Endodermal cell (in vitro differentiated cells): Measurements from ENCODE around the gene CWC25. TPM values are rescaled to one million over a fixed set of nuclear protein-coding genes. Genes with fewer than 3 reads are reported as not detected.

ENCODE experiments used
- DNase-seq: peaks from one replicate; pipeline ENCODE4 v3.0.0-alpha.2; 2017
- H3K27ac ChIP-seq: 2 replicates; pipeline ENCODE4 v1.5.1; 2013; ENCODE audit warnings: mild to moderate bottlenecking, low read depth, low read length, moderate library complexity
- H3K27me3 ChIP-seq: 2 replicates; pipeline ENCODE4 v1.6.1; 2013; ENCODE audit warnings: mild to moderate bottlenecking, low read length, moderate library complexity; ENCODE audit not compliant: insufficient read depth, control insufficient read depth, poor library complexity, severe bottlenecking
- H3K36me3 ChIP-seq: 2 replicates; pipeline ENCODE4 v1.7.0; 2013; ENCODE audit warnings: mild to moderate bottlenecking, low read length, moderate library complexity; ENCODE audit not compliant: control insufficient read depth, insufficient read depth
- H3K4me1 ChIP-seq: one replicate; pipeline ENCODE4 v1.7.0; 2013; ENCODE audit warnings: low read length; ENCODE audit not compliant: control insufficient read depth, insufficient read depth
- H3K4me3 ChIP-seq: 2 replicates; pipeline ENCODE4 v1.5.1; 2013; ENCODE audit warnings: mild to moderate bottlenecking, low read length, moderate library complexity
- H3K9ac ChIP-seq: 2 replicates; pipeline ENCODE4 v1.6.1; 2013; ENCODE audit warnings: mild to moderate bottlenecking, low read length, moderate library complexity; ENCODE audit not compliant: poor library complexity, severe bottlenecking; ENCODE audit errors: extremely low read depth
- H3K9me3 ChIP-seq: 2 replicates; pipeline ENCODE4 v1.6.1; 2013; ENCODE audit warnings: mild to moderate bottlenecking, low read length, moderate library complexity; ENCODE audit not compliant: control insufficient read depth
- H3K27ac Mint-ChIP-seq: 2 replicates; pipeline ENCODE4 v1.8.0; 2020; ENCODE audit warnings: mixed read lengths
- H3K27me3 Mint-ChIP-seq: 2 replicates; pipeline ENCODE4 v1.8.0; 2021; ENCODE audit warnings: mild to moderate bottlenecking, mixed read lengths; ENCODE audit not compliant: insufficient read depth
- H3K36me3 Mint-ChIP-seq: 2 replicates; pipeline ENCODE4 v1.8.0; 2020; ENCODE audit warnings: low read depth, mixed read lengths
- H3K4me1 Mint-ChIP-seq: 2 replicates; pipeline ENCODE4 v1.8.0; 2020; ENCODE audit warnings: mixed read lengths
- H3K4me3 Mint-ChIP-seq: 2 replicates; pipeline ENCODE4 v1.8.0; 2020; ENCODE audit warnings: mild to moderate bottlenecking, moderate library complexity, mixed read lengths
- H3K9me3 Mint-ChIP-seq: 2 replicates; pipeline ENCODE4 v1.8.0; 2020; ENCODE audit warnings: mild to moderate bottlenecking, mixed read lengths
- CTCF ChIP-seq: fragments of 200-600 bp; sonication (generic); conservative IDR thresholded peaks from 2 replicates; pipeline ENCODE4 v1.5.0; 2021; ENCODE audit warnings: antibody characterized with exemption, mild to moderate bottlenecking
- WGBS, 2 experiments: methylation state at CpG; one replicate each; pipeline versions ENCODE4 v1.1.5 to v1.1.7; 2013; ENCODE audit warnings: missing lambda C conversion rate in 2 of 2, mixed read lengths in 1 of 2; ENCODE audit not compliant: insufficient coverage in 1 of 2, insufficient read length in 1 of 2; 5-methylcytosine and 5-hydroxymethylcytosine counted together
- total RNA-seq, 2 donors: library from RNA; stranded (reverse); fragmentation: NEBNext Ultra II Directional in 1 of 2; extraction: Animal tissue kit (Norgen Biotek cat#: 25700) in 1 of 2; gene quantifications; 2 replicates in 1 of 2; 3 replicates in 1 of 2; pipeline ENCODE4 v1.2.1, GENCODE V29; 2021

Gene CWC25
- total RNA-seq, 2 donors from 2014 or later: 14.6 to 15.0 TPM

DNA sequence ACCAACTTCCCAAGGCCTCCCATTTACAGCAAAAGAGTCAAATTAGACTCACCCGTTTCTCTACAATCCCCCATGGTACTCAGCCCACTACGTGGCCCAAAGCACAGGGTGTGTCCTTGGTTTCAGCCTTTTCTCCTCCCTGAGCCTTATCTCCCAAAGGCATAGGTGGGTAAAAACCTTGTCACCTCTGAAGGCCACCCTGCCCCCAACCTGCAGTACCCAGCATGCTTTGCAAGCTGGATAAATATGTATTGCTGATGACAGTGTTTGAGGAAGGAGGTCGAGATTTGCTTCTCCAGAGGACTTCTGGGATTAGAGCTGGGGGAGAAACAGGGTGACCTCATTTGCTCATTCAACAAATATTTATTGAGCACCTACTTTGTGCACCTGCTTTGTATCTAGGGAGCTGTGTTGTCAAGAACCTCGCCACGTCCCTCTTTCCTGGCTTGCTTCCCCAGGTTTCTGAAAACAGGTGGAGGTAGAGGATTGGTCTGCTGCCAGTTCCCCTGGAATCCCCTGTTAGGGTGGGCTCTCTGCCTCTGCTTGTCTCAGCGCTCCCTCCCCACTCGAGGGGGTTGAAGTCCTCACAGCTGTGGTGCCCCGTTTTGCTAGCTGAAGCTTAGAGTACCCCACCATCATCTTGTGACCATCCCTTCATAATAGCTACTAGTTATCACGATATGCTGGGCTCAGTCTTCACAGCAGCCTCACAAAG lies 47.7 kb upstream of the CWC25 start:
- H3K4me3 Mint-ChIP-seq: peak overlapping the region; percentile 100
- peak overlapping the region; percentile 93 for H3K4me3 ChIP-seq
- peak overlapping the region; percentile 58 for H3K27ac Mint-ChIP-seq

GRCh38 chr17:38872027-38872511 lies 46.9 kb upstream of the CWC25 start:
- Histone ChIP-seq H3K9ac (peak overlapping the region; percentile 92), H3K27ac (no peak overlapping the region), H3K9me3 (no peaks in the 10 kb centered on the region), H3K4me3 (peak overlapping the region; percentile 93), H3K4me1 (peaks cover 11% of the 10 kb centered on the region), H3K36me3 (peaks cover 43% of the 10 kb centered on the region), H3K27me3 (no peaks in the 10 kb centered on the region)
- H3K27me3 Mint-ChIP-seq: no peaks in the 10 kb centered on the region
- H3K36me3 Mint-ChIP-seq: peaks cover 5% of the 10 kb centered on the region
- H3K9me3 Mint-ChIP-seq: no peaks in the 10 kb centered on the region
- H3K4me3 Mint-ChIP-seq: peak overlapping the region; percentile 100
- peak overlapping the region; percentile 97 for H3K27ac Mint-ChIP-seq
- no peak for DNase-seq
- peaks cover 28% of the 10 kb centered on the region for H3K4me1 Mint-ChIP-seq
- WGBS, 2 experiments: 86 to 87% methylated on average over 3 to 5 of the region's 5 CpGs
- TF ChIP-seq CTCF: no peak

More for the DNA sequence above, 47.7 kb upstream of the CWC25 start:
- Mint-ChIP-seq H3K4me1 (peaks cover 30% of the 10 kb centered on the region), H3K36me3 (peaks cover 6% of the 10 kb centered on the region), H3K9me3 (no peaks in the 10 kb centered on the region), H3K27me3 (no peaks in the 10 kb centered on the region)
- DNase-seq: peak; percentile 57
- no peak for TF ChIP-seq CTCF
- no peaks in the 10 kb centered on the region for H3K9me3 ChIP-seq
- no peak overlapping the region for H3K9ac ChIP-seq
- WGBS, 2 experiments: 89 to 94% methylated on average over 6 to 9 of the region's 9 CpGs
- no peaks in the 10 kb centered on the region for H3K27me3 ChIP-seq
- peaks cover 48% of the 10 kb centered on the region for H3K36me3 ChIP-seq
- H3K4me1 ChIP-seq: peaks cover 11% of the 10 kb centered on the region
- no peak overlapping the region for H3K27ac ChIP-seq

GRCh38 chr17:38871247-38872015 lies 46.3 kb upstream of the CWC25 start:
- H3K36me3 Mint-ChIP-seq: peaks cover 3% of the 10 kb centered on the region
- Histone ChIP-seq H3K4me1 (peaks cover 11% of the 10 kb centered on the region), H3K4me3 (peak overlapping the region; percentile 93), H3K9me3 (no peaks in the 10 kb centered on the region), H3K9ac (peak overlapping the region; percentile 92), H3K27ac (no peak overlapping the region), H3K27me3 (no peaks in the 10 kb centered on the region), H3K36me3 (peaks cover 40% of the 10 kb centered on the region)
- H3K9me3 Mint-ChIP-seq: no peaks in the 10 kb centered on the region
- WGBS, 2 experiments: 37 to 92% methylated on average over 3 to 9 of the region's 11 CpGs
- H3K27me3 Mint-ChIP-seq: no peaks in the 10 kb centered on the region
- H3K4me3 Mint-ChIP-seq: peak overlapping the region; percentile 100
- H3K27ac Mint-ChIP-seq: peak overlapping the region; percentile 97
- no peak for TF ChIP-seq CTCF
- peaks cover 28% of the 10 kb centered on the region for H3K4me1 Mint-ChIP-seq
- peak; percentile 91 for DNase-seq
